ENCODE data around the gene ITPKB. TPM values are rescaled to one million over a fixed set of nuclear protein-coding genes. Genes with fewer than 3 reads are reported as not detected.

The ITPKB gene
- 15.8 TPM for polyA plus RNA-seq (2012; ENCODE audit: low read depth, missing spikeins)

- FAIRE-seq (no peak), DNase-seq (ENCODE audit: insufficient read length, low spot score) (no peak)
Observed at GRCh38 chr1:226738995-226739695, at the start of gene ITPKB. TSS of gene ITPKB (minus strand) at chr1:226739282. CDS start at chr1:226737458, 1,824 bp downstream.

GRCh38 chr1:226787638-226788037 is 48.6 kb upstream of the ITPKB start:
- FAIRE-seq (no peak), DNase-seq (ENCODE audit: insufficient read length, low spot score) (no peak)
- no peak for TF ChIP-seq SPI1 (IDR thresholded peaks at IDR 0.05; ENCODE audit: low read depth, low read length)
- TF ChIP-seq TAF1 (IDR thresholded peaks at IDR 0.05; ENCODE audit: low read depth, low read length), result no peak
- TF ChIP-seq PAX5 (IDR thresholded peaks at IDR 0.05; ENCODE audit: insufficient read depth, low read length, severe bottlenecking), result no peak
- no peak for TF ChIP-seq POLR2A (IDR thresholded peaks at IDR 0.05; ENCODE audit: low read depth, low read length)
- no peak for TF ChIP-seq POLR2AphosphoS5 (IDR thresholded peaks at IDR 0.05; ENCODE audit: low read depth, low read length)

More at GRCh38 chr1:226738995-226739695, at the start of gene ITPKB:
- no peak; the same call in 1 of the 2 replicates for TF ChIP-seq SPI1 (IDR thresholded peaks at IDR 0.05; ENCODE audit: low read depth, low read length)
- no peak for TF ChIP-seq POLR2AphosphoS5 (IDR thresholded peaks at IDR 0.05; ENCODE audit: low read depth, low read length)
- 0 out of 2 replicates have a peak, but pooled peaks have one; percentile 33 for TF ChIP-seq TAF1 (IDR thresholded peaks at IDR 0.05; ENCODE audit: low read depth, low read length)
- no peak for TF ChIP-seq POU2F2 (IDR thresholded peaks at IDR 0.05; ENCODE audit: low read depth, low read length)
- TF ChIP-seq POLR2A (IDR thresholded peaks at IDR 0.05; ENCODE audit: low read depth, low read length), result 0 out of 2 replicates have a peak, but pooled peaks have one; percentile 24
- TF ChIP-seq PAX5 (IDR thresholded peaks at IDR 0.05; ENCODE audit: insufficient read depth, low read length, severe bottlenecking), result no peak

- peak; percentile 9 for FAIRE-seq
- no peak for DNase-seq (ENCODE audit: insufficient read length, low spot score)
- TF ChIP-seq POU2F2 (IDR thresholded peaks at IDR 0.05; ENCODE audit: low read depth, low read length) (no peak), SPI1 (IDR thresholded peaks at IDR 0.05; ENCODE audit: low read depth, low read length) (no peak), PAX5 (IDR thresholded peaks at IDR 0.05; ENCODE audit: insufficient read depth, low read length, severe bottlenecking) (no peak), POLR2A (IDR thresholded peaks at IDR 0.05; ENCODE audit: low read depth, low read length) (no peak), POLR2AphosphoS5 (IDR thresholded peaks at IDR 0.05; ENCODE audit: low read depth, low read length) (no peak), TAF1 (IDR thresholded peaks at IDR 0.05; ENCODE audit: low read depth, low read length) (no peak)
Observed at GRCh38 chr1:226787071-226787470, 48.0 kb upstream of the ITPKB start.

GRCh38 chr1:226786550-226786949 is 47.5 kb upstream of the ITPKB start:
- no peak for TF ChIP-seq POLR2A (IDR thresholded peaks at IDR 0.05; ENCODE audit: low read depth, low read length)
- peak; percentile 67; the same call in 1 of the 2 replicates for TF ChIP-seq POU2F2 (IDR thresholded peaks at IDR 0.05; ENCODE audit: low read depth, low read length)
- TF ChIP-seq SPI1 (IDR thresholded peaks at IDR 0.05; ENCODE audit: low read depth, low read length), result 0 out of 2 replicates have a peak, but pooled peaks have one; percentile 24
- DNase-seq (ENCODE audit: insufficient read length, low spot score) (peak; percentile 39), FAIRE-seq (peak; percentile 88)

- no peak for TF ChIP-seq TAF1 (IDR thresholded peaks at IDR 0.05; ENCODE audit: low read depth, low read length)
- TF ChIP-seq PAX5 (IDR thresholded peaks at IDR 0.05; ENCODE audit: insufficient read depth, low read length, severe bottlenecking), result no peak
- no peak for TF ChIP-seq POLR2AphosphoS5 (IDR thresholded peaks at IDR 0.05; ENCODE audit: low read depth, low read length)
- TF ChIP-seq POU2F2 (IDR thresholded peaks at IDR 0.05; ENCODE audit: low read depth, low read length), result no peak
- no peak for DNase-seq (ENCODE audit: insufficient read length, low spot score)
- no peak for FAIRE-seq
Observed at GRCh38 chr1:226785805-226786204, 46.7 kb upstream of the ITPKB start.

GRCh38 chr1:226784081-226785049 is 45.3 kb upstream of the ITPKB start:
- DNase-seq (ENCODE audit: insufficient read length, low spot score), result no peak
- FAIRE-seq, result no peak
- TF ChIP-seq POLR2A (IDR thresholded peaks at IDR 0.05; ENCODE audit: low read depth, low read length) (no peak), PAX5 (IDR thresholded peaks at IDR 0.05; ENCODE audit: insufficient read depth, low read length, severe bottlenecking) (no peak), POLR2AphosphoS5 (IDR thresholded peaks at IDR 0.05; ENCODE audit: low read depth, low read length) (no peak), TAF1 (IDR thresholded peaks at IDR 0.05; ENCODE audit: low read depth, low read length) (no peak), SPI1 (IDR thresholded peaks at IDR 0.05; ENCODE audit: low read depth, low read length) (no peak), POU2F2 (IDR thresholded peaks at IDR 0.05; ENCODE audit: low read depth, low read length) (no peak)

GRCh38 chr1:226782845-226783601 is 43.9 kb upstream of the ITPKB start:
- DNase-seq (ENCODE audit: insufficient read length, low spot score), result no peak
- TF ChIP-seq TAF1 (IDR thresholded peaks at IDR 0.05; ENCODE audit: low read depth, low read length) (no peak), SPI1 (IDR thresholded peaks at IDR 0.05; ENCODE audit: low read depth, low read length) (no peak), POLR2A (IDR thresholded peaks at IDR 0.05; ENCODE audit: low read depth, low read length) (no peak), POLR2AphosphoS5 (IDR thresholded peaks at IDR 0.05; ENCODE audit: low read depth, low read length) (no peak), PAX5 (IDR thresholded peaks at IDR 0.05; ENCODE audit: insufficient read depth, low read length, severe bottlenecking) (no peak), POU2F2 (IDR thresholded peaks at IDR 0.05; ENCODE audit: low read depth, low read length) (no peak)
- FAIRE-seq, result no peak

GRCh38 chr1:226781937-226782609 is 43.0 kb upstream of the ITPKB start:
- DNase-seq (ENCODE audit: insufficient read length, low spot score) (no peak), FAIRE-seq (no peak)
- no peak for TF ChIP-seq POLR2A (IDR thresholded peaks at IDR 0.05; ENCODE audit: low read depth, low read length)

All from GM12891 (cell line).